OCI-LY7 (cell line): ENCODE data around the gene STH. TPM values are rescaled to one million over a fixed set of nuclear protein-coding genes. Genes with fewer than 3 reads are reported as not detected.
A peak's percentile ranks its signal among the peaks of the same experiment; 100 is the strongest.

ENCODE experiments used
- BruUV-seq: library from RNA; stranded (reverse); fragments of 400-500 nt; replicated peaks from 2 replicates; lab custom pipeline; 2021; lab: Mats Ljungman, UMichigan
- CTCF ChIA-PET: fragments of 300-600 bp; sonication (Branson Sonifier 250); formaldehyde crosslinking; loops from one replicate; lab custom pipeline; 2022; ENCODE audit warnings: antibody characterized with exemption; ENCODE audit not compliant: unreplicated experiment; lab: Charles Lee
- POLR2A ChIA-PET: fragments of 300-600 bp; sonication (Branson Sonifier 250); formaldehyde crosslinking; loops from one replicate; lab custom pipeline; 2022; ENCODE audit warnings: antibody characterized with exemption; lab: Charles Lee
- DNase-seq: peaks from one replicate; pipeline ENCODE4 v3.0.0-alpha.2; 2015; ENCODE audit warnings: low spot score
- H2AFZ ChIP-seq: fragments of 200-600 bp; sonication (generic), shearing (Covaris generic); 2 replicates; pipeline ENCODE4 v1.6.1; 2014; ENCODE audit warnings: mild to moderate bottlenecking, antibody characterized with exemption, low read length, moderate library complexity
- H3K27ac ChIP-seq: fragments of 200-600 bp; sonication (generic); 2 replicates; pipeline ENCODE4 v1.5.1; 2014; ENCODE audit warnings: mixed run types, low read depth, mild to moderate bottlenecking, moderate library complexity, low read length, inconsistent platforms; ENCODE audit not compliant: poor library complexity, severe bottlenecking
- H3K36me3 ChIP-seq: fragments of 200-600 bp; sonication (generic); 2 replicates; pipeline ENCODE4 v1.6.1; 2014; ENCODE audit warnings: mild to moderate bottlenecking, antibody characterized with exemption, low read length, moderate library complexity, mixed read lengths; ENCODE audit not compliant: insufficient read depth
- H3K4me1 ChIP-seq: fragments of 200-600 bp; sonication (generic); 2 replicates; pipeline ENCODE4 v1.5.1; 2014; ENCODE audit warnings: mild to moderate bottlenecking, low read length; ENCODE audit not compliant: insufficient read depth, poor library complexity, severe bottlenecking
- H3K4me2 ChIP-seq: fragments of 200-600 bp; sonication (generic); 2 replicates; pipeline ENCODE4 v1.6.1; 2014; ENCODE audit warnings: mild to moderate bottlenecking, low read length
- H3K4me3 ChIP-seq: fragments of 200-600 bp; sonication (generic); 2 replicates; pipeline ENCODE4 v1.5.1; 2014; ENCODE audit warnings: mild to moderate bottlenecking, low read depth, low read length; ENCODE audit not compliant: poor library complexity, severe bottlenecking
- H3K79me2 ChIP-seq: fragments of 200-600 bp; sonication (generic); 2 replicates; pipeline ENCODE4 v1.6.1; 2016; ENCODE audit warnings: low read depth, mild to moderate bottlenecking, low read length, moderate library complexity, mixed read lengths; ENCODE audit not compliant: insufficient read depth
- H3K9me2 ChIP-seq: fragments of 200-600 bp; sonication (generic); 2 replicates; pipeline ENCODE4 v1.6.1; 2016; ENCODE audit warnings: mild to moderate bottlenecking, low read length, mixed read lengths; ENCODE audit not compliant: insufficient read depth
- H3K9me3 ChIP-seq: fragments of 200-600 bp; sonication (generic); 2 replicates; pipeline ENCODE4 v1.6.1; 2014; ENCODE audit warnings: mild to moderate bottlenecking, mixed run types, low read length, mixed read lengths
- H4K20me1 ChIP-seq: fragments of 200-600 bp; sonication (generic); 2 replicates; pipeline ENCODE4 v1.6.1; 2014; ENCODE audit warnings: mild to moderate bottlenecking, antibody characterized with exemption, low read length, moderate library complexity, mixed read lengths; ENCODE audit not compliant: insufficient read depth
- CTCF ChIP-seq: fragments of 200-600 bp; sonication (generic); conservative IDR thresholded peaks from 2 replicates; pipeline ENCODE4 v1.5.1; 2014; ENCODE audit warnings: mild to moderate bottlenecking, antibody characterized with exemption, low read length, moderate library complexity, mixed read lengths
- EZH2phosphoT487 ChIP-seq: fragments of 200-600 bp; sonication (generic); IDR thresholded peaks from 2 replicates; pipeline ENCODE4 v1.6.1; 2018; ENCODE audit warnings: low read depth, borderline replicate concordance, mild to moderate bottlenecking, mixed run types, antibody characterized with exemption, low read length, moderate library complexity, mixed read lengths
- intact Hi-C: fragments of 100-400 bp; cut with micrococcal nuclease; formaldehyde crosslinking; loops from one replicate; pipeline ENCODE4 v1.10.0; 2022; ENCODE audit not compliant: unreplicated experiment
- total RNA-seq, 2 experiments: library from RNA; depleted of rRNA in 1 of 2; stranded (reverse); fragments of >200 nt in 1 of 2; shearing (Covaris generic) in 1 of 2; gene quantifications; 2 replicates each; pipeline ENCODE4 v1.2.3, GENCODE V29; 2014 to 2022

Gene STH
- total RNA-seq, 2 experiments from 2014 or later, result not detected

GRCh38 chr17:45990886-45991285, 8.2 kb upstream of the STH start:
- Histone ChIP-seq H3K9me2 (no peaks in the 10 kb centered on the region), H3K4me2 (no peak overlapping the region), H3K36me3 (no peaks in the 10 kb centered on the region), H3K27ac (no peak overlapping the region), H4K20me1 (no peaks in the 10 kb centered on the region), H3K4me1 (no peaks in the 10 kb centered on the region), H3K4me3 (no peak overlapping the region), H3K79me2 (no peaks in the 10 kb centered on the region), H2AFZ (no peak overlapping the region), H3K9me3 (no peaks in the 10 kb centered on the region)
- TF ChIP-seq CTCF (peak; percentile 36; the same call in 1 of the 2 replicates), EZH2phosphoT487 (no peak)
- CTCF ChIA-PET, result no interaction called here
- DNase-seq, result no peak
- POLR2A ChIA-PET, result no interaction called here
- no TSS peak for BruUV-seq
- intact Hi-C loops, result no loop called here

- Histone ChIP-seq H3K36me3 (no peaks in the 10 kb centered on the region), H3K9me2 (no peaks in the 10 kb centered on the region), H2AFZ (no peak overlapping the region), H3K79me2 (no peaks in the 10 kb centered on the region), H4K20me1 (no peaks in the 10 kb centered on the region), H3K27ac (no peak overlapping the region), H3K9me3 (no peaks in the 10 kb centered on the region), H3K4me1 (no peaks in the 10 kb centered on the region), H3K4me3 (no peak overlapping the region), H3K4me2 (no peak overlapping the region)
- no TSS peak for BruUV-seq
- POLR2A ChIA-PET, result no interaction called here
- no peak for DNase-seq
- intact Hi-C loops, result no loop called here
- no peak for TF ChIP-seq CTCF
- TF ChIP-seq EZH2phosphoT487, result no peak
- CTCF ChIA-PET, result no interaction called here
Measured at GRCh38 chr17:45991341-45991740, 7.7 kb upstream of the STH start.

- Histone ChIP-seq H3K27ac (no peak overlapping the region), H4K20me1 (no peaks in the 10 kb centered on the region), H3K4me3 (no peak overlapping the region), H3K79me2 (no peaks in the 10 kb centered on the region), H3K9me2 (no peaks in the 10 kb centered on the region), H3K4me2 (no peak overlapping the region), H3K36me3 (no peaks in the 10 kb centered on the region), H3K4me1 (no peaks in the 10 kb centered on the region), H3K9me3 (no peaks in the 10 kb centered on the region), H2AFZ (no peak overlapping the region)
- DNase-seq, result no peak
- TF ChIP-seq EZH2phosphoT487 (no peak), CTCF (no peak)
- intact Hi-C loops, result no loop called here
- no TSS peak for BruUV-seq
- CTCF ChIA-PET, result interaction anchor here (0.6 kb wide), 1 partner anchor 76 kb away, joined by 3 read pairs; no protein-coding TSS in a partner anchor
- POLR2A ChIA-PET, result no interaction called here
Measured at GRCh38 chr17:45992175-45992574, 6.9 kb upstream of the STH start.
